T-helper 2 cell treated with Interferon-gamma antibody and Interleukin-4, amounts not matched to agents 5 μg/mL and 100 μg/mL, for 36 hours (primary cell): ENCODE results near the gene TYMP.
A peak's percentile ranks its signal among the peaks of the same experiment; 100 is the strongest.
"Not testable (repeated sequence)": the region's sequence is repeated elsewhere in the genome, so short reads cannot be mapped to it uniquely, and the experiment has no call there.

Experiments
- DNase-seq: peaks from one replicate; pipeline ENCODE4 v3.0.0; 2021; ENCODE audit warnings: low spot score
- H3K27ac Mint-ChIP-seq: one replicate; pipeline ENCODE4 v1.8.0; 2021; ENCODE audit warnings: mild to moderate bottlenecking, mixed read lengths
- H3K27me3 Mint-ChIP-seq: one replicate; pipeline ENCODE4 v1.8.0; 2021; ENCODE audit warnings: low read depth, mixed read lengths
- H3K36me3 Mint-ChIP-seq: one replicate; pipeline ENCODE4 v1.8.0; 2021; ENCODE audit warnings: low read depth, mixed read lengths
- H3K4me1 Mint-ChIP-seq: one replicate; pipeline ENCODE4 v1.8.0; 2021; ENCODE audit warnings: low read depth, mixed read lengths
- H3K4me3 Mint-ChIP-seq: one replicate; pipeline ENCODE4 v1.8.0; 2022; ENCODE audit warnings: mild to moderate bottlenecking, moderate library complexity, mixed read lengths
- H3K9me3 Mint-ChIP-seq: one replicate; pipeline ENCODE4 v1.8.0; 2021; ENCODE audit warnings: mixed read lengths

TYMP gene

GRCh38 chr22:50550395-50550794, 20.6 kb upstream of the TYMP start:
- no peak for DNase-seq
- H3K9me3 Mint-ChIP-seq = no peaks in the 10 kb centered on the region
- peaks cover 11% of the 10 kb centered on the region for H3K4me1 Mint-ChIP-seq
- H3K27ac Mint-ChIP-seq = peak overlapping the region; percentile 79
- H3K4me3 Mint-ChIP-seq = peak overlapping the region; percentile 70
- H3K36me3 Mint-ChIP-seq = no peaks in the 10 kb centered on the region
- no peaks in the 10 kb centered on the region for H3K27me3 Mint-ChIP-seq

DNA sequence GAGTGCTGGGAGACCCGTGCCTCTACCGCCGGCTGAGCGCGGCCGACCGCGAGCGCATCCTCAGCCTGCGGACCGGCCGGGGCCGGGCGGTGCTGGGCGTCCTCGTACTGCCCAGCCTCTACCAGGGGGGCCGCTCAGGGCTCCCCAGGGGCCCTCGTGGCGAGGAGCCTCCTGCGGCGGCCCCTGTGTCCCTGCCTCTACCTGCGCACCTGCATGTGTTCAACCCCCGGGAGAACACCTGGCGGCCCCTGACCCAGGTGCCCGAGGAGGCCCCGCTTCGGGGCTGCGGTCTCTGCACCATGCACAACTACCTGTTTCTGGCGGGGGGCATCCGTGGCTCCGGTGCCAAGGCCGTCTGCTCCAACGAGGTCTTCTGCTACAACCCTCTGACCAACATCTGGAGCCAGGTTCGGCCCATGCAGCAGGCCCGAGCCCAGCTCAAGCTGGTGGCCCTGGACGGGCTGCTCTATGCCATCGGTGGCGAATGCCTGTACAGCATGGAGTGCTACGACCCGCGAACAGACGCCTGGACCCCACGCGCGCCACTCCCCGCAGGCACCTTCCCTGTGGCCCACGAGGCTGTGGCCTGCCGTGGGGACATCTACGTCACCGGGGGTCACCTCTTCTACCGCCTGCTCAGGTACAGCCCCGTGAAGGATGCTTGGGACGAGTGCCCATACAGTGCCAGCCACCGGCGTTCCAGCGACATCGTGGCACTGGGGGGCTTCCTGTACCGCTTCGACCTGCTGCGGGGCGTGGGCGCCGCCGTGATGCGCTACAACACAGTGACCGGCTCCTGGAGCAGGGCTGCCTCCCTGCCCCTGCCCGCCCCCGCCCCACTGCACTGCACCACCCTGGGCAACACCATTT, 19.3 kb upstream of the TYMP start:
- Mint-ChIP-seq H3K4me3 (peak overlapping the region; percentile 69), H3K27ac (peak overlapping the region; percentile 71), H3K36me3 (no peaks in the 10 kb centered on the region), H3K4me1 (peaks cover 23% of the 10 kb centered on the region), H3K27me3 (no peaks in the 10 kb centered on the region), H3K9me3 (no peaks in the 10 kb centered on the region)
- DNase-seq = no peak

GRCh38 chr22:50548040-50548920, 18.5 kb upstream of the TYMP start:
- H3K36me3 Mint-ChIP-seq = no peaks in the 10 kb centered on the region
- H3K27ac Mint-ChIP-seq = peak overlapping the region; percentile 84
- H3K9me3 Mint-ChIP-seq = no peaks in the 10 kb centered on the region
- DNase-seq = no peak
- H3K4me1 Mint-ChIP-seq = peaks cover 23% of the 10 kb centered on the region
- H3K27me3 Mint-ChIP-seq = no peaks in the 10 kb centered on the region
- peak overlapping the region; percentile 50 for H3K4me3 Mint-ChIP-seq

DNA sequence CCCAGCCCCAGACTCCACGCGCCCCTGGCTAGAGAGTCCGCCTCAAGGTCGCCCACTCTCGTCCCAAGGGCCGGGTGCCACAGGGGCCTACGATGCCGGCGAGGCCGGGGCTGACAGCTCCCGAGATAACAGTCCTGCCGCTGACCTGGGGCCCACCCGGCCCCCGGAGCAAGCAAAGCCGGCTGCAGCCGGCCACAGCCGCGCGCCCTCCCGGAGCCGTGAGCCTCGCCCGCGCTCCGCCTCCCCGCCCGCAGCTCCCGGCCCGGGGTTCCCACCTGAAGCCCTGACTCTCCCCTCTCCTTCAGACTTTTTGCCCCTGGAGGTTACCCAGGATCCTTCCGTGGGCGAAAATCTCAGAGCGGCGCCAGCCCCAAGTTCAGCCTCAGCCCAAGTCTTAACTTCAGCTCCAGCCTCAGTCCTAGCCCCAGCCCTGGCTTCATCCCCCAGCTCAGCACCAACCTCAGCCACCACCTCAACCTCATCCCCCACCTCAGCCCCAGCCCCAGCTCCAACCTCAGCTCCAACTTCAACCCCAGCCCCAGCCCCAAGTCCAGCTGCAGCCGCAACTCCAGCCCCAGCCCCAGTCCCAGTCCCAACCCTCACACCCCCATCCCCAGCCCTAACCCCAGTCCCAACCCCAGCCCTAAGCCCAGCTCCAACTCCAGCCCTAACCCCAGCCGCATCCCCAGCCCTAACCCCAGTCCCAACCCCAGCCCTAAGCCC, 17.6 kb upstream of the TYMP start:
- no peak for DNase-seq
- no peaks in the 10 kb centered on the region for H3K36me3 Mint-ChIP-seq
- H3K4me3 Mint-ChIP-seq = peak overlapping the region; percentile 36
- no peaks in the 10 kb centered on the region for H3K9me3 Mint-ChIP-seq
- H3K4me1 Mint-ChIP-seq = peaks cover 26% of the 10 kb centered on the region
- H3K27ac Mint-ChIP-seq = peak overlapping the region; percentile 72
- no peaks in the 10 kb centered on the region for H3K27me3 Mint-ChIP-seq

DNA sequence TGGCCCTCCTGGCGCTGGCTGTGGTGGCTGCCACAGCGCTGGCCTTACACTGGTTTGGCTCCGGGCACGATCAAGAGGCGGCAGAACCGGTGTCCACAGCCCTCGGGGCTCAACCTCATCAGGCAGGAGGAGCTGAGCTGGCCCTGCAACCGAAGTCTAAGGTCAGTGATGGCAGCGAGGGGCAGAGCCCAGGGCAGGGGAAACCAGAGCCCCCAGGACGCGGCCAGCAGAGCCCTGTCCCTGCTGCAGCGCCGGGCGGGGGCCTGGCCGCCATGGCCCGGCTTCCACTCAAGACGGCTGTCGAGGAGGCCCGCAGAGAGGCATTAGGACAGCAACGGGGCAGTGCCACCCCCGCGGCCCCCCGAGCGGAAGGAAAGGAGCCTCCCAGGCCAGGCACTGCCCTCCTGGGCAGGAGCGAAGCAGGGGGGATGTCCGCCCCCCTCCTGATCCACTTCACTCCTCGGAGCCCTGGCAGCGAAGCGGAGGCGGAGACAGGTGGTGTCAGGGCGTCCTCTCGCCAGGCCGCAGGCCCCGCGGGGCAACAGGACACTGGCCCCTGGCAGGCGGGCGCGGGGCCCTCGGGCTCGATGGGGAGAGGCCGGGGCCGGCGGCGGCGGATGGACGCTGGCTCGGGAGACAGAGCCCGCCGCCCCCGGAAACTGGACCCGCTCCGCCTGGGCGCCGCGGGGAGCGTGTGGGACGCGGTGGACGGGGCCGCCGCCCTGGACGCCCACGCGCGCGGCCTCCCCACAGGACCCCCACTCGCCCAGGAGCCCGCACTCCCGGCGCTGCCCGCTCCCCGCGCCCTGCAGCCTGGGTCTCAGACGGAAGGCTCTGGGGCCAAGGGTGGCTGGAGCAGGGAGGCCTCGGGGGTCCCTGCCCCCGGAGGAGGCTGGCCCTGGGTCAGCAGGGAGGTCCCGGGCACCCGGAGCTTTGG, 16.8 kb upstream of the TYMP start:
- no peak for DNase-seq
- H3K36me3 Mint-ChIP-seq = no peaks in the 10 kb centered on the region
- peak overlapping the region; percentile 38 for H3K4me3 Mint-ChIP-seq
- no peak overlapping the region for H3K27ac Mint-ChIP-seq
- no peaks in the 10 kb centered on the region for H3K27me3 Mint-ChIP-seq
- H3K9me3 Mint-ChIP-seq = no peaks in the 10 kb centered on the region
- peaks cover 32% of the 10 kb centered on the region for H3K4me1 Mint-ChIP-seq

DNA sequence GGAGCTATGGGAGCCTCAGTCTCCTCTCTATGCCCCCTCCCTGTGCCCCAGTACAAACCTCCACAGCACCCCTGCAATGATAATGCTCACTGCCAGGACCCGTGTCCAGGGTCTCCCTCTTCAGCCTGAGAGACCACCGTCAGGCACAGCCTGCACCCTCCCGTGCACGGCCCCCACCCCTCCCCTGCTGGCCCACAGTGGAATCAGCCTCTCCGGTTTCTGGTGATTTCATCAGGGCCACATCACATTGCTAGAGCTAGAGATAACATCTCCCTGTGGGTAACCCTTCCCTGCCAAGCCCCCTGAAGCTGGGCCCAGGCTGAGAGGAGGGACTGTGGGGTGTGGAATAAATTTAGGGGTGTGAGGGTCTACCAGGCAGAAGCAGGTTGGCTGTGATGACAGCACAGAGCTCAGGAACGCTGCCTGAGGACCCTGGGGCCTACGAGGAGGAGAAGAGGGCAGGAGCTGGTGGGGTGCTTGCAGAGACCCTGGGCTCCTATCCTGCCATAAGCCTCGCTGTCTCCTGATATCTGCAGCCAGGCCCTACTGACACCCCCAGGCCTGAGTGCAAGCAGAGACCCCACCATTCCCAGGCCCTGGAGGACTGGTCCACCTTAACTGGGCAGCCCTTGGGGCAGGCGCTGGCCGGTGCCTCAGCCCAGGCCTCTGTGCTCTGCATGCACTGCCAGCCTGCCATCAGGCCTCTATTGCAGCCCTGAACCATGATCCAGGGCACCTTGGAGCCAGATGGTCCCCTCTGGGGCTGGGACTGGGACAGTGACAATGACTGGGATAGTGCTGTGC, 15.9 kb upstream of the TYMP start, which contains the start of gene KLHDC7B:
KLHDC7B (plus strand) TSS at position 378 of the 804 bp plus-strand sequence; CDS start at position 723, 345 bp downstream.
- Mint-ChIP-seq H3K27ac (peak within 1 kb of the TSS; percentile 84), H3K36me3 (no peaks in the 10 kb centered on the region), H3K4me1 (peaks cover 41% of the 10 kb centered on the region), H3K9me3 (no peaks in the 10 kb centered on the region), H3K27me3 (no peaks in the 10 kb centered on the region), H3K4me3 (peak within 1 kb of the TSS; percentile 67)
- DNase-seq = no peak

DNA sequence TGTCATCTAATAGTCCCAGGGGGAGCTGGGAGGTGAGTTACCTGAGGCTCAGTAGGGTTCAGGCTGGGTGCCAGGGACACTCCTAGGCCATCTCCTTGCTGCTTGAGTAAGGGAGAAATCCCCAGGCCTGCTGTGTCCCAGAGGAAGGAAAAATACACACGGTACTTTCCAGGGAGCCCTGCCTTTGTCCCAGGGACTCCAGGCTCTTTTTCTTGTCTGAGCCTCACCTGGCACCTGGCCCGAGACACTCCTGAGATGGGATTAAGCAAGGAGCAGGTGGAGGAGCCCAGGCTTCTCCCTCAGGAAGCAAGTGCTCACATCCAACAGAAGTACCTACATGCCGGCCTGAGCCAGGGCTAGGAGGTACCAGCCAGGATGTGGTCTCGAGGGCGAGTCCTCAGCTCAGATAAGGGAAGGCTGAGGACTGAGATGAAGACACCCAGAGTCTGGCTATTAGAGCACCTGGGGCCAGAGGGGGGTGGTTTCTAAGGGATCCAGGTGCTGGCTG, 15.0 kb upstream of the TYMP start:
- Mint-ChIP-seq H3K36me3 (peaks cover 2% of the 10 kb centered on the region), H3K27ac (peak overlapping the region; percentile 80), H3K4me3 (peak overlapping the region; percentile 67), H3K9me3 (no peaks in the 10 kb centered on the region), H3K4me1 (peaks cover 45% of the 10 kb centered on the region), H3K27me3 (no peaks in the 10 kb centered on the region)
- DNase-seq = no peak

DNA sequence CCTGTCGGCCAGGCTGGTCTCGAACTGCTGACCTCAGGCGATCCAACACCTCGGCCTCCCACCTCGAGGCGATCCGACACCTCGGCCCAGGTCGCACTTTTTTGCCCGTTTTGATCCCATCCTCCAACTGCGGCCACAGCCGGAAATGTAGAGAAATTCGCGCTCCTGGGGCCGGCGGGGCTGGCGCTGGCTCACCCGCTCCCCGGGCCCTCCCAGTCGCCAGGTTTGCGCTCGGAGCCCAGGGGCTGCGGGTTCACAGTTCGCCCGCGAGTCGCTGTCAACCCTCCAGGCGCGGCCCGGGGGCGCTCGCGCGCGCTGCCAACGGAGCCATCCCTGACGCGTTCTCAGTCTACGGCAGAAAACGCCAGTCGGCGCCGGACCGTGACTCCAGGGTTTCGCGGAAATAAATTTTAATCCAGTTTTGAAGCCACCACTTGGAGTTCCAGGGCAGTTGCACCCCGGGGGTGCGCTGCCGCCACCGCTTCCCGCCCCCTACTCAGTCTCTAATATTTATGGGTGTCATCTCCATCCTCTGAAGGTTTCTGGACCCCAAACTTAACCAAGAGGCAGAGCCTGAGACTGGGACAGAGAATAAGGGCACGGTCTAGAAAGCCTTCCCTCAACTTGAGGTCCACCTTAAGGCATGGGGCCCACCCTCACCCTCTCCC, 14.4 kb upstream of the TYMP start:
- Mint-ChIP-seq H3K9me3 (no peaks in the 10 kb centered on the region), H3K4me1 (peaks cover 51% of the 10 kb centered on the region)

GRCh38 chr22:50542416-50542927, 12.7 kb upstream of the TYMP start:
- peak overlapping the region; percentile 20 for H3K4me3 Mint-ChIP-seq
- no peaks in the 10 kb centered on the region for H3K27me3 Mint-ChIP-seq
- H3K36me3 Mint-ChIP-seq = peaks cover 6% of the 10 kb centered on the region
- peaks cover 62% of the 10 kb centered on the region for H3K4me1 Mint-ChIP-seq
- no peaks in the 10 kb centered on the region for H3K9me3 Mint-ChIP-seq
- peak overlapping the region; percentile 68 for H3K27ac Mint-ChIP-seq
- no peak for DNase-seq

More for the DNA sequence above, 14.4 kb upstream of the TYMP start:
- peaks cover 2% of the 10 kb centered on the region for H3K36me3 Mint-ChIP-seq
- no peaks in the 10 kb centered on the region for H3K27me3 Mint-ChIP-seq
- DNase-seq = peak; percentile 77
- peak overlapping the region; percentile 80 for H3K27ac Mint-ChIP-seq
- H3K4me3 Mint-ChIP-seq = peak overlapping the region; percentile 67

GRCh38 chr22:50541667-50542026, 11.8 kb upstream of the TYMP start:
- H3K36me3 Mint-ChIP-seq, H3K4me3 Mint-ChIP-seq, H3K9me3 Mint-ChIP-seq, H3K27me3 Mint-ChIP-seq: not testable (repeated sequence)
- H3K4me1 Mint-ChIP-seq = peaks cover 66% of the 10 kb centered on the region
- H3K27ac Mint-ChIP-seq = peak overlapping the region; percentile 91
- DNase-seq = peak; percentile 56

- Mint-ChIP-seq H3K4me3 (peak overlapping the region; percentile 52), H3K36me3 (peaks cover 6% of the 10 kb centered on the region), H3K9me3 (no peaks in the 10 kb centered on the region), H3K27me3 (no peaks in the 10 kb centered on the region), H3K27ac (peak overlapping the region; percentile 91), H3K4me1 (peaks cover 60% of the 10 kb centered on the region)
- no peak for DNase-seq
Observed at GRCh38 chr22:50540381-50540780, 10.6 kb upstream of the TYMP start.
